Measurements from ENCODE around the gene GPRIN3.
A peak's percentile ranks its signal among the peaks of the same experiment; 100 is the strongest.

GRCh38 chr4:89283226-89284009 is 24.2 kb downstream of the GPRIN3 start:
- no peak for TF ChIP-seq CTCF (IDR thresholded peaks at IDR 0.05)
- no peak for TF ChIP-seq EP300 (IDR thresholded peaks at IDR 0.05)
- TF ChIP-seq POLR2AphosphoS5 (IDR thresholded peaks at IDR 0.05) = peak in 1 of 3 donors; percentile 70

All from stomach (tissue), 4 donors.